GM08714 (cell line): ENCODE data around the gene MAP1S.
"Not testable (repeated sequence)": the region's sequence is repeated elsewhere in the genome, so short reads cannot be mapped to it uniquely, and the experiment has no call there.

Experiments used
- H3K4me3 ChIP-seq: fragments of 200-500 bp; sonication (Bioruptor generic); 2 replicates; pipeline ENCODE4 v1.5.1; 2014; ENCODE audit warnings: mild to moderate bottlenecking, low read length, inconsistent platforms
- ZNF274 ChIP-seq: IDR thresholded peaks from 2 replicates; pipeline ENCODE4 v1.6.1; 2012; ENCODE audit warnings: mild to moderate bottlenecking, low read depth, low read length

The MAP1S gene

GRCh38 chr19:17775991-17776803 lies 56.9 kb downstream of the MAP1S start:
- H3K4me3 ChIP-seq, result no peak overlapping the region
- no peak for TF ChIP-seq ZNF274

DNA sequence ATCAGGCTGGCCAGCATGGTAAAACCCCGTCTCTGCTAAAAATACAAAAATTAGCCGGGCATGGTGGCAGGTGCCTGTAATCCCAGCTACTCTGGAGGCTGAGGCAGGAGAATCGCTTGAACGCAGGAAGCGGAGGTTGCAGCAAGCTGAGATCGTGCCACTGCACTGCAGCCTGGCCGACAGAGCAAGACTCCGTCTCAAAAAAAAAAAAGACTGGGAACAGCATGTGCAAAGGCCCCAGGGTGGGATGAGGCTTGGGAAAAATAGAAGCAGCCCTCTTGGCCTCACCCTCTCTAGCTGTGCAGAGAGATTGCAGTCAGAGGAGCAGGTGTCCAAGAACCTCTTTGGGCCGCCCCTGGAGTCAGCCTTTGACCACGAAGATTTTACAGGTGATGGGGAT lies 58.6 kb downstream of the MAP1S start:
- not testable (repeated sequence) for H3K4me3 ChIP-seq

GRCh38 chr19:17778251-17778967 lies 59.1 kb downstream of the MAP1S start:
- H3K4me3 ChIP-seq, result no peak overlapping the region
- no peak for TF ChIP-seq ZNF274

GRCh38 chr19:17778968-17779929 lies 60.0 kb downstream of the MAP1S start:
- H3K4me3 ChIP-seq, result no peak overlapping the region
- TF ChIP-seq ZNF274, result no peak

- TF ChIP-seq ZNF274, result no peak
These were observed 61.5 kb downstream of the MAP1S start for GRCh38 chr19:17780781-17781180.

GRCh38 chr19:17783721-17784120 lies 64.4 kb downstream of the MAP1S start:
- H3K4me3 ChIP-seq, result not testable (repeated sequence)

More at GRCh38 chr19:17780781-17781180, 61.5 kb downstream of the MAP1S start:
- no peak overlapping the region for H3K4me3 ChIP-seq
